NCI-H2107 (cell line): ENCODE measurements around the gene CNTNAP5.

Experiments
- DNase-seq: peaks from one replicate; lab custom pipeline; 2025; lab: John Stamatoyannopoulos, UW

CNTNAP5 gene

GRCh38 chr2:124810132-124810531 is 785.0 kb downstream of the CNTNAP5 start:
- DNase-seq, result no peak

GRCh38 chr2:124814968-124815745 is 790.1 kb downstream of the CNTNAP5 start:
- DNase-seq, result no peak

GRCh38 chr2:124816007-124816406 is 790.9 kb downstream of the CNTNAP5 start:
- DNase-seq, result no peak

GRCh38 chr2:124822516-124822915 is 797.4 kb downstream of the CNTNAP5 start:
- no peak for DNase-seq

GRCh38 chr2:124824441-124824840 is 799.4 kb downstream of the CNTNAP5 start:
- DNase-seq, result no peak

GRCh38 chr2:124832521-124832920 is 807.4 kb downstream of the CNTNAP5 start:
- no peak for DNase-seq

GRCh38 chr2:124834331-124834730 is 809.2 kb downstream of the CNTNAP5 start:
- DNase-seq, result no peak

- no peak for DNase-seq
Measured at GRCh38 chr2:124835331-124835730, 810.2 kb downstream of the CNTNAP5 start.

- no peak for DNase-seq
Measured at GRCh38 chr2:124836416-124836815, 811.3 kb downstream of the CNTNAP5 start.

GRCh38 chr2:124837496-124837895 is 812.4 kb downstream of the CNTNAP5 start:
- no peak for DNase-seq

GRCh38 chr2:124838406-124838805 is 813.3 kb downstream of the CNTNAP5 start:
- no peak for DNase-seq

- no peak for DNase-seq
Measured at GRCh38 chr2:124867247-124867646, 842.2 kb downstream of the CNTNAP5 start.

- DNase-seq, result no peak
Measured at GRCh38 chr2:124874219-124874618, 849.1 kb downstream of the CNTNAP5 start.

GRCh38 chr2:124874676-124875075 is 849.6 kb downstream of the CNTNAP5 start:
- DNase-seq, result no peak

GRCh38 chr2:124875627-124876244 is 850.6 kb downstream of the CNTNAP5 start:
- no peak for DNase-seq

- no peak for DNase-seq
Measured at GRCh38 chr2:124877141-124877577, 852.1 kb downstream of the CNTNAP5 start.

GRCh38 chr2:124879640-124880039 is 854.6 kb downstream of the CNTNAP5 start:
- no peak for DNase-seq

GRCh38 chr2:124880995-124881394 is 855.9 kb downstream of the CNTNAP5 start:
- no peak for DNase-seq

- DNase-seq, result no peak
Measured at GRCh38 chr2:124882423-124882822, 857.3 kb downstream of the CNTNAP5 start.

- DNase-seq, result no peak
Measured at GRCh38 chr2:124883595-124883994, 858.5 kb downstream of the CNTNAP5 start.

- no peak for DNase-seq
Measured at GRCh38 chr2:124884315-124884714, 859.2 kb downstream of the CNTNAP5 start.

GRCh38 chr2:124886216-124886615 is 861.1 kb downstream of the CNTNAP5 start:
- no peak for DNase-seq

GRCh38 chr2:124887466-124887865 is 862.4 kb downstream of the CNTNAP5 start:
- DNase-seq, result no peak

- DNase-seq, result no peak
Measured at GRCh38 chr2:124888431-124888830, 863.3 kb downstream of the CNTNAP5 start.
